NCI-H1417 treated with DMSO at 0.1 percent for 48 hours (cell line): Measurements from ENCODE around the gene HOXA7.

ENCODE experiments used
- DNase-seq: peaks from one replicate; lab custom pipeline; 2025; lab: John Stamatoyannopoulos, UW

Gene HOXA7

DNA sequence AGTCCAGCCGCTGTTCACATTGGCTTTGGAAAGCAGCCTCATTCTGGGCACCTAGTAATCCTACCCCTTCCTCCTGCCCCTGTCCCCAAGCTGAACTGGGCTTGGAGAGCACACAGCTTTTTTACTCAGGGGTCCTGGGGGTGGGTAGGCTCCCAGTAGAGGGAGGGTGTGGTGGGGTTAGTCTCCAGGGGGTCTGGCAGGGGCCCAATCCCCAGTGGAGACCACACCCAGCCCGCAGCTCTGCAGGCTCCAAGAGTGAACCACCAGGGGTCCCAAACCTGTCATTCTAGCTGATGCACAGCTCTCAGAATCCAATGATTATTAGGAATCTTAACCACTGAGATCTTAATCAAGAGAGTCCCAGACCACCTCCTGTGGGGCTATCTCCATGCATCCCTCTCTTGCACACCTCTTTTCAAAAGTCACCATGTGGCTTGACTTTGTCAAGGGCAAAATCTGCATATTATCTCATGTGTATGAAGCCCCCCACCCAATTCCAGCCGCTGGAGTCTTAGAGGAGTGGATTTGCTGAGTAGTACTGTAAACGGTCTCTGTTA lies 25.9 kb upstream of the HOXA7 start:
- no peak for DNase-seq

GRCh38 chr7:27181795-27182275 lies 25.4 kb upstream of the HOXA7 start:
- DNase-seq, result no peak

GRCh38 chr7:27180431-27181420 lies 24.3 kb upstream of the HOXA7 start:
- DNase-seq, result no peak

- DNase-seq, result no peak
These were observed 23.3 kb upstream of the HOXA7 start for GRCh38 chr7:27179503-27180430.

- no peak for DNase-seq
These were observed 22.6 kb upstream of the HOXA7 start for GRCh38 chr7:27179030-27179429.

DNA sequence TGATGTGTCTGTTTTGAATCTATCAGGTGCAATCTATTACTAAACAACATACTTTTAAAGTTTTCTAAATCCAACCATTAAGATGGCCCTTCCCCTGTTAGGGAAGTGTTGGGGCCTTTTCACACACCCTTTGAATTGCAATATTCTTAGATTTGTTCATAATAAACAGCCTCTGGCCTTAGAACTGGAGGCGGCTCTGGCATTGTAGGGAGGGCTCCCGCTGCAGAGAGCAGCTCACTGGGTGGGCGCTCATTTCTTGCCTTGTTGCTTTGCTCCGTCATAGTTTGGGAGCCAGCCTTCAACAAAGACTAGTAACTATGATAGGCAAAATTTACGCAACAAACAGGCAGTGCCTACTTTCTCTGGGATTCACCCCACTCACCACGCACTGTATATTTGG lies 21.9 kb upstream of the HOXA7 start:
- DNase-seq, result no peak

GRCh38 chr7:27177795-27178320 lies 21.4 kb upstream of the HOXA7 start:
- DNase-seq, result no peak

- no peak for DNase-seq
These were observed 20.7 kb upstream of the HOXA7 start for GRCh38 chr7:27176962-27177794.

DNA sequence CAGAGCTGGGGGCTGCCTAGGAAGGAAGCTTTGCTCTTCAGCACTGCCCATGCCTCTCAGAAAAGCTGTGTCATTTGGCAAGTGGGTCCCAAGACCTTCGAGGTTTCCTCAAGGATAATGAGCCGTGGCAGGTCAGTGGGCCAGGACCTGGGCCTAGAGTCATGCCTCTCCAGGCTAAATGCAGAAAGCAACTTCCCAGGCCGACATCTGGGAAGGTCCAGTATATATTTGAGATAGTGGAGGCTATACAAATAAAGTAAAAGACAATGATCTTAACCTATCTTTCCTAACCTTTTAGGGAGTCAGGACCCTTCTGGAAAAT lies 20.0 kb upstream of the HOXA7 start:
- DNase-seq, result no peak

DNA sequence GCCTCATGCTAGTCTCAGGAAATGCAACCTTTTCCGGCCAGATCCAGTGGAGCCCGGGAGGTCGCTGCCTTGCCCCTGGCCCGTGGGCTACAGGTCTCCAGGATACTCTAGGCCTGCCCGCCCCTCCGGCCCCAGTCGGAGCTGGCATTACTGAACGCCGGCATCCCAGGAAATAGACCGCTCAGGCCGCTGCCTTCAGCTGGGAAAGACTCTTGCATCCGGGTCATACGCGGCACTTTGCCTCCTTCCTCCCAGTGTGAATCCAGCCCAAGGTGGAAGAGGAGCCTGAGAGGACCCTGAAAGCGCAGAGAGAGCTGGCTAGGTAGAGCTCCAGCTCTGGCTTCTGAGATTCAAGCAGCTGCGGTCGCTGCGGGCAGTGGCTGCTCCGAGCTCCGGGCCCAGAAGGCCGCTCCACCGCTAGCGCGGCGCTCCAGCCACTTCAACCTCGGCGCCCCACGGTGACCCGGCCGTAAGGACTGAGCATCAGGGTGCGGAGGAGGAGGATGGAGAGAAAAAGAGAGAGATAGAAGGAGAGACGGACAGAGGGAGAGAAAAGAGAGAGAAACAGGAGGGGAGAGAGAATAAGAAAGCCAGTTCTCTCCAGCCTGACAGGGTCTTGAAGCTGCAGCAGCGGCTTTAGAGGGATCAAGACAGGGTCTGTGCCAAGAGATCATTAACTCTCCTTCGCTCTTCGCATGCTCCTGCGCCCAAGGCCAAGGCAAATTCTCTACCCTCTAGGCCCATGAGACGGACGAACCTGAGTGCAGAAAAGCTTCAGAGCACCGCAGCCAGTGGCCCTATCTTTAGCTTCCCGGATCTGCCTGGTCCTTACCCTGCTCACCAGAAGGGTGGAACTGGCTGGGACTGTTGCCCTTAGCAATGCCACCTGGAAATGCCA lies 19.4 kb upstream of the HOXA7 start:
- DNase-seq, result no peak

DNA sequence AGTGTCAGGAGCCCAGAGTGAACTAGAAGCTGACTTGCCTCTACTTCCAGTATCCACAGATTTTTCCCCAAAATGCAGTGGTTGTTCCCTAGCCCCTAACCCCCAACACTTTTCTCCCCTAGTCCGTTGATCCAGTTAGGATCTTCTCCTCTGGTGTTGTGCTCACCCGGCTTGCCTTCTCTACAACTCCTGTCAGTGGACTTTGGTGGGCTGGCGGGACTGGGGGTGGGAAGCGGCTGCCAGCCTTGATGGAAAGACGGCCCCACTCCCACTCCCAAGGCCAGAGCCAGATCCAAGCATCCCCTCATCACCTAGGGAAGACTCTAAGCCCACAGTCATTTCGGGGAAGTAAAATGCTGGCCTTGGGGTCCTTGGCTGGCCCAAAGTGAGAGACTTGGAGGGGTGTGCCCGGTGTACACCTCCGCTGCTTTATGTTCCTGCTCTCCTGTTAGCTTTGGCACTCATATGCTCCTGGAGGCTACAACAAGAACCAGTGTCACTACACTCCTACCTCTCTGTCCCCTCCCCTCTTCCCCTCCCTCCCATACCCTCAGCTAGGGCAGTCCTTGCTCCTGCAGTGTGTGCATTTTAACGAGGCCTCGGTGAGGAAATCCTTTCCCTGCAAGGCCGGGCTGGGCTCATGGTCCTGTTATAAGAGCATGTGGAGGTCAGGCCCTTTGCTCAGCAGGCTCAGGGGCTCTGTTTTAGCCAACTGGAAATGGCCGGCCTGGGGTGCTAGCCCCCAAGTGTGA lies 18.6 kb upstream of the HOXA7 start:
- no peak for DNase-seq

DNA sequence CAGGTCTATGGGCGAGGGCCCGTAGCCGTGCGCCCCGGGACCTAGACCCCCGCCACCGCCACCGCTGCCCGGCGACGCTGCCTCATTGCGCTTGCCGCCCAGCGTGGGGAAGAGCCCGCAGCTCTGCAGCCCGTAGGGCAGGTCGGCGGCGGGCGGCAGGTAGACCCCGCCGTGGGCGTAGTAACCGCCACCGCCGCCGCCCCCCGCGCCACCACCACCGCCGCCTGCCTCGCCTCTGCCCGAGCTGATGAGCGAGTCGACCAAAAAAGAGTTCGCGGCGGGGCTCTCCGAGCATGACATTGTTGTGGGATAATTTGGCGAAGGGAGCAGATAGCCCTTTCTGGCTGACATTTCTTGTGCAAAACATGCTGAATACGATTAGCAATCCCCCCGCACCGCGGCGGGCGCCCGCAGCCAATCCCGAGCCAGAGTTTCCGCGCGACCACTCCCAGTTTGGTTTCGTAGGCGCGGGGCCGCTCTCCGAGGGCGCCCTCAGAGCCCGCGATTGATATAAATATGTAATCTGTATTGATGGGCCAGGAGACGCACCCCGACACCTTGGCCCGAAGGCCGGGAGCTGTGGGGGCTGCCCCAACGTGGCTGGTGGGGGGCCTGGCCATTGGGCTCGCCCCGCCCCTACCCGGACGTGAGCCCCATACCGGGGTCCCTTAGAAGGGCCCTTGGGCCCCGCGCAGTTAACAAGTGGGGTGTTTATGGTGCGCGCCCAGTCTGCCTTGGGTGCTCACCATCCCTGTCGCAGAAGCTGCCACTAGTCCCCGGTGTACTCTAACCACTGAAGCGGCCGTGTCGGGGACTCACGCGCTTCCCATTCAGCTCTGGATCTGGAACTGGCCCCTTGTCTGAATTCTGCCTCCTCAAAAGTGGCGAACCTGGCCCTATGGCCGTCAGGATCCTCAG lies 17.7 kb upstream of the HOXA7 start, which contains the start of gene HOXA10:
Gene HOXA10 (minus strand): TSS at position 365 of the 918 bp plus-strand sequence. CDS start 14 bp downstream, at position 351.
- DNase-seq, result no peak

- no peak for DNase-seq
These were observed 17.1 kb upstream of the HOXA7 start for GRCh38 chr7:27173511-27173955.

DNA sequence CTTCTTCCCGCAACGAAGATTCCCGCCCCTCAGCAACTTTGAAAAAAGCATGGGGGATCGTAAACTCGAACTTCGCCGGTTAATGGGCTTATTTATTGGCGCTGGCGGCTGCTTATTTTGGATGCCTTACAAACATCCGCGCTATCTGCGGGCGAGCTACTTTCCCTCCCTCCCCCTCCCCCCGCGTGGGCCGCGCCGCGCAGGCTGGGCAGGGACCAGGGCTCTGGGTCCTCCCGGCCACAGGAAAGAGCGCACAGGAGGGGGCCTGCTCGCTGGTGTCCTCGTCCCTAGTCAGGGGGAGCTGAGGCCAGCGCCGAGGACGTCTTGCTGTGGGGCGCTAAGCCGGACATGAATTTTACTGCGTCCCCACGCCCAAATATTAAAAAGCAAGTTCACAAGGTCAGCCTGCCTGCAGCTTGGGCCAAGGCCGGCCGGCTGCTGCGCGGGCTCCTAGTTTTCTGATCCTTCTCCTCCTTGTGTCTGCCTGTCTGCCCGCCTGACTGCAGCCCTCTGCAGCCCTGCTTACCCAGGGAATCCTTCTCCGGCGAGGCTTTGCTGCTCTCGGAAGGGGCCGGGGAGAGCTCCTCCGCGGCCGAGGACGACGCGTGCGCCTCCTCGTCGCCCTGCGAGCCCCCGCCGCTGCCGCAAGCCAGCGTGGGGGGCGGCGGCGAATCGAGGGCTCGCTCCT lies 16.5 kb upstream of the HOXA7 start:
- DNase-seq, result no peak

GRCh38 chr7:27172315-27172774 lies 15.9 kb upstream of the HOXA7 start:
- DNase-seq, result no peak

DNA sequence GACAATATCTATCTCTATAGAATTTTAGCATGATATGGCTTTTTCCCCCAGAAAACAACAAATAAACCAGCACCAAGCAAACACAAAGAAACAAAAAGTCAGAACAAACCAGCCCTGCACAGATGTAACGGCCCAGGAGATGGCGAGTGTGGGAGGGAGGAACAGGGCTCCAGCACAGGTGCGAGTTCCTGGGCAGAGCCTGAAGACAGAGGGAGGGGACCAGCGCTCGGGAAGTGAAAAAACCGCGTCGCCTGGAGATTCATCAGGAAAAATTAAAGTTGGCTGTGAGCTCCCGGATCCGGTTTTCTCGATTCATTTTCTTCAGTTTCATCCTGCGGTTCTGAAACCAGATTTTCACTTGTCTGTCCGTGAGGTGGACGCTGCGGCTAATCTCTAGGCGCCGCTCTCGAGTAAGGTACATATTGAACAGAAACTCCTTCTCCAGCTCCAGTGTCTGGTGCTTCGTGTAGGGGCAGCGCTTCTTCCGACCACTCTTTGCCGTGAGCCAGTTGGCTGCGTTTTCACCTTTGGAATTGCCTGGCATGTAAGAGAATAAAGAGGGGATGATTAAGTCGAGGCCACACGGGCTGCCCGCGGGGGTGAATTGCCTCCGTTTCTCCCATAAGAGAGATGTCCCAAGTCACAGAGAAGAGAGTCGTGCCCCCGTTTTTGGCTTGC lies 15.3 kb upstream of the HOXA7 start:
- peak; percentile 46 for DNase-seq

DNA sequence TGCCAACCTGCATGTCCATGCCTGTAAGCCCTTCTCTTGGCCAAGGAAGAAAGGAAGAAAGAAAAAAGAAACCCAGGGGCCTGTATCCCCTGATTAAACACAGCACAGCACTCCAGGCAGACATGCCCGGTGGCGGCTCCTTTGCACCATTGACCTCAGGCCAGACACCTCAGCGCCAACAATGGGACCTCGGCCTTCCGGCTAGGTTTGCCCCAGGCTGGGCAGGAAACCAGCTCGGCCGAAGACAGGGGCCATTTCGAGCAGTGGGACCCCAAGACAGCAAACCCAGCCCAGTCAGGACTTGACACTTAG lies 14.8 kb upstream of the HOXA7 start:
- no peak for DNase-seq
